HG03045 (cell line): ENCODE measurements around the gene ANKRD65.
"Not testable (repeated sequence)": the region's sequence is repeated elsewhere in the genome, so short reads cannot be mapped to it uniquely, and the experiment has no call there.

Source experiments
- ATAC-seq: cut with Tn5 transposase; IDR thresholded peaks from one replicate; pipeline ENCODE4 v1.9.1; 2021; ENCODE audit warnings: mild to moderate bottlenecking, moderate library complexity; ENCODE audit not compliant: unreplicated experiment

The ANKRD65 gene

GRCh38 chr1:1373815-1374588 lies 47.1 kb downstream of the ANKRD65 start:
- no peak for ATAC-seq

- no peak for ATAC-seq
These were observed 47.8 kb downstream of the ANKRD65 start for GRCh38 chr1:1373051-1373814.

GRCh38 chr1:1371746-1372711 lies 49.0 kb downstream of the ANKRD65 start:
- no peak for ATAC-seq

GRCh38 chr1:1371364-1371745 lies 49.7 kb downstream of the ANKRD65 start:
- no peak for ATAC-seq

GRCh38 chr1:1370771-1371300 lies 50.2 kb downstream of the ANKRD65 start:
- no peak for ATAC-seq

GRCh38 chr1:1370094-1370493 lies 51.0 kb downstream of the ANKRD65 start:
- not testable (repeated sequence) for ATAC-seq
